ENCODE data around the gene MCEMP1. TPM values are rescaled to one million over a fixed set of nuclear protein-coding genes. Genes with fewer than 3 reads are reported as not detected.

The MCEMP1 gene
- total RNA-seq, 1 experiment from 2014 or later = not detected

- Histone ChIP-seq H3K4me1 (ENCODE audit: control insufficient read depth, insufficient read depth, low read length) (no peaks in the 10 kb centered on the region), H3K36me3 (ENCODE audit: control insufficient read depth, insufficient read depth, low read length) (no peaks in the 10 kb centered on the region), H3K9me3 (ENCODE audit: control insufficient read depth, insufficient read depth, low read depth, low read length) (no peaks in the 10 kb centered on the region), H3K4me3 (ENCODE audit: low read depth in 2 of 2, low read length in 2 of 2) (no peak overlapping the region), H3K27ac (ENCODE audit: low read length) (no peak overlapping the region), H3K27me3 (ENCODE audit: control insufficient read depth, insufficient read depth, low read length) (no peaks in the 10 kb centered on the region)
- POLR2A ChIA-PET = no interaction called here
- TF ChIP-seq POLR2AphosphoS5 (IDR thresholded peaks at IDR 0.05; ENCODE audit: low read depth, low read length) (no peak), REST (IDR thresholded peaks at IDR 0.05; ENCODE audit: insufficient read depth in 1 of 2, low read depth in 2 of 2, low read length in 1 of 2) (no peak), CTCF (IDR thresholded peaks at IDR 0.05) (no peak), TCF7L2 (IDR thresholded peaks at IDR 0.05; ENCODE audit: low read depth, low read length) (no peak), SIN3A (IDR thresholded peaks at IDR 0.05; ENCODE audit: borderline replicate concordance, insufficient read depth, low read depth, low read length) (no peak)
- no TSS peak for BruUV-seq (replicated peaks)
- CTCF ChIA-PET = no interaction called here
- in situ Hi-C loops (cut with HindIII; ENCODE audit: low pct_unique_long_range_greater_than_20kb, low sequenced_read_pairs) (no loop called here), intact Hi-C loops (cut with micrococcal nuclease; ENCODE audit: unreplicated experiment) (no loop called here)
- ATAC-seq (no peak), DNase-seq (ENCODE audit: low read depth, low spot score) (no peak)
Measured at GRCh38 chr19:7703332-7703731, 26.4 kb downstream of the MCEMP1 start.

- ChIA-PET CTCF (no interaction called here), POLR2A (no interaction called here)
- in situ Hi-C loops (cut with HindIII; ENCODE audit: low pct_unique_long_range_greater_than_20kb, low sequenced_read_pairs) (no loop called here), intact Hi-C loops (cut with micrococcal nuclease; ENCODE audit: unreplicated experiment) (no loop called here)
- Histone ChIP-seq H3K4me3 (ENCODE audit: low read depth in 2 of 2, low read length in 2 of 2) (no peak overlapping the region), H3K27me3 (ENCODE audit: control insufficient read depth, insufficient read depth, low read length) (no peaks in the 10 kb centered on the region), H3K9me3 (ENCODE audit: control insufficient read depth, insufficient read depth, low read depth, low read length) (no peaks in the 10 kb centered on the region), H3K4me1 (ENCODE audit: control insufficient read depth, insufficient read depth, low read length) (no peaks in the 10 kb centered on the region), H3K36me3 (ENCODE audit: control insufficient read depth, insufficient read depth, low read length) (no peaks in the 10 kb centered on the region), H3K27ac (ENCODE audit: low read length) (no peak overlapping the region)
- no peak for ATAC-seq
- BruUV-seq (replicated peaks) = no TSS peak
- no peak for TF ChIP-seq CTCF (IDR thresholded peaks at IDR 0.05)
- no peak for TF ChIP-seq SIN3A (IDR thresholded peaks at IDR 0.05; ENCODE audit: borderline replicate concordance, insufficient read depth, low read depth, low read length)
- no peak for TF ChIP-seq REST (IDR thresholded peaks at IDR 0.05; ENCODE audit: insufficient read depth in 1 of 2, low read depth in 2 of 2, low read length in 1 of 2)
- TF ChIP-seq POLR2AphosphoS5 (IDR thresholded peaks at IDR 0.05; ENCODE audit: low read depth, low read length) = no peak
- no peak for DNase-seq (ENCODE audit: low read depth, low spot score)
Measured at GRCh38 chr19:7704280-7705060, 27.6 kb downstream of the MCEMP1 start.
